GM23248 (cell line): ENCODE data around the gene PPY. TPM values are rescaled to one million over a fixed set of nuclear protein-coding genes. Genes with fewer than 3 reads are reported as not detected.
"Not testable (repeated sequence)": the region's sequence is repeated elsewhere in the genome, so short reads cannot be mapped to it uniquely, and the experiment has no call there.

Experiments used
- DNase-seq: peaks from one replicate; pipeline ENCODE4 v3.0.0-alpha.2; 2015
- H2AFZ ChIP-seq: fragments of 200-600 bp; sonication (generic); 2 replicates; pipeline ENCODE4 v1.6.1; 2016; ENCODE audit warnings: antibody characterized with exemption
- H3F3A ChIP-seq: fragments of 200-600 bp; sonication (generic); 2 replicates; pipeline ENCODE4 v1.6.1; 2016; ENCODE audit warnings: mild to moderate bottlenecking, antibody characterized with exemption, mixed run types; ENCODE audit not compliant: insufficient read depth
- H3K27ac ChIP-seq: fragments of 200-600 bp; sonication (generic); 2 replicates; pipeline ENCODE4 v1.5.1; 2016; ENCODE audit warnings: mild to moderate bottlenecking
- H3K27me3 ChIP-seq: fragments of 200-600 bp; sonication (generic); replicated peaks from 2 replicates; pipeline ENCODE4 v1.6.1; 2016; ENCODE audit warnings: mild to moderate bottlenecking; ENCODE audit not compliant: insufficient read depth
- H3K36me3 ChIP-seq: fragments of 200-600 bp; sonication (generic); 2 replicates; pipeline ENCODE4 v1.6.1; 2016; ENCODE audit warnings: low read depth, mild to moderate bottlenecking
- H3K4me1 ChIP-seq: fragments of 200-600 bp; sonication (generic); 2 replicates; pipeline ENCODE4 v1.6.1; 2016; ENCODE audit warnings: mild to moderate bottlenecking; ENCODE audit not compliant: insufficient read depth
- H3K4me2 ChIP-seq: fragments of 200-600 bp; sonication (generic); one replicate; pipeline ENCODE4 v1.6.1; 2016; ENCODE audit warnings: mild to moderate bottlenecking; ENCODE audit not compliant: unreplicated experiment
- H3K4me3 ChIP-seq: fragments of 200-600 bp; sonication (generic); 2 replicates; pipeline ENCODE4 v1.5.1; 2016; ENCODE audit warnings: mild to moderate bottlenecking
- H3K79me2 ChIP-seq: fragments of 200-600 bp; sonication (generic); 2 replicates; pipeline ENCODE4 v1.6.1; 2016; ENCODE audit warnings: mild to moderate bottlenecking; ENCODE audit not compliant: insufficient read depth
- H3K9ac ChIP-seq: fragments of 200-600 bp; sonication (generic); 2 replicates; pipeline ENCODE4 v1.6.1; 2016; ENCODE audit warnings: mild to moderate bottlenecking
- H3K9me2 ChIP-seq: fragments of 200-600 bp; sonication (generic); 2 replicates; pipeline ENCODE4 v1.6.1; 2016; ENCODE audit warnings: mixed run types, mild to moderate bottlenecking, moderate library complexity; ENCODE audit not compliant: insufficient read depth
- H3K9me3 ChIP-seq: fragments of 200-600 bp; sonication (generic); one replicate; pipeline ENCODE4 v1.6.1; 2017; ENCODE audit warnings: low read depth
- H4K20me1 ChIP-seq: fragments of 200-600 bp; sonication (generic); 2 replicates; pipeline ENCODE4 v1.6.0; 2016; ENCODE audit not compliant: insufficient read depth
- EZH2 ChIP-seq: fragments of 200-600 bp; sonication (generic); IDR thresholded peaks from 2 replicates; pipeline ENCODE4 v1.6.1; 2018; ENCODE audit warnings: antibody characterized with exemption, mild to moderate bottlenecking; ENCODE audit not compliant: insufficient read depth, poor library complexity, severe bottlenecking
- EZH2phosphoT487 ChIP-seq: fragments of 200-600 bp; sonication (generic); IDR thresholded peaks from 2 replicates; pipeline ENCODE4 v1.6.1; 2018; ENCODE audit warnings: antibody characterized with exemption, moderate library complexity, mild to moderate bottlenecking, low read depth; ENCODE audit not compliant: insufficient read depth
- WGBS, 2 experiments: methylation state at CpG; one replicate each; pipeline ENCODE4 v1.1.6; 2015 to 2017; ENCODE audit warnings: low lambda C conversion rate in 2 of 2, low coverage in 1 of 2; ENCODE audit errors: missing lambda C conversion rate in 2 of 2; 5-methylcytosine and 5-hydroxymethylcytosine counted together
- in situ Hi-C: fragments of 300-500 bp; cut with MboI; formaldehyde crosslinking; loops from 2 replicates; pipeline ENCODE4 v1.15.0; 2020
- polyA plus RNA-seq: library from polyadenylated mRNA; unstranded; fragments of >200 nt; fragmentation: Nextera tagmentation; extraction: Ambion mirVana; gene quantifications from 2 replicates; pipeline ENCODE4 v1.2.1, GENCODE V29; 2016
- total RNA-seq: library from RNA; depleted of rRNA; stranded (reverse); fragments of >200 nt; shearing (Covaris generic); gene quantifications from 2 replicates; pipeline ENCODE4 v1.2.3, GENCODE V29; 2014

Gene PPY
- total and polyA plus RNA-seq, 2 experiments from 2014 or later = not detected

- H3K27ac ChIP-seq = no peak overlapping the region
- H3K27me3 ChIP-seq = peaks cover 24% of the 10 kb centered on the region
- TF ChIP-seq EZH2 = no peak
- no peak for TF ChIP-seq EZH2phosphoT487
- no peaks in the 10 kb centered on the region for H4K20me1 ChIP-seq
- in situ Hi-C loops = no loop called here
- DNase-seq = no peak
- no peak overlapping the region for H3K4me3 ChIP-seq
- H3F3A ChIP-seq = no peaks in the 10 kb centered on the region
- H2AFZ ChIP-seq = no peak overlapping the region
- 94 to 95% methylated on average over 1 of the region's 1 CpG for WGBS, 2 experiments
- H3K4me2 ChIP-seq = no peak overlapping the region
- no peaks in the 10 kb centered on the region for H3K79me2 ChIP-seq
- H3K9me2 ChIP-seq = no peaks in the 10 kb centered on the region
- H3K4me1 ChIP-seq = no peaks in the 10 kb centered on the region
- no peaks in the 10 kb centered on the region for H3K36me3 ChIP-seq
- H3K9me3 ChIP-seq = no peaks in the 10 kb centered on the region
- H3K9ac ChIP-seq = no peak overlapping the region
Measured at GRCh38 chr17:43928609-43929008, 13.7 kb downstream of the PPY start.

DNA sequence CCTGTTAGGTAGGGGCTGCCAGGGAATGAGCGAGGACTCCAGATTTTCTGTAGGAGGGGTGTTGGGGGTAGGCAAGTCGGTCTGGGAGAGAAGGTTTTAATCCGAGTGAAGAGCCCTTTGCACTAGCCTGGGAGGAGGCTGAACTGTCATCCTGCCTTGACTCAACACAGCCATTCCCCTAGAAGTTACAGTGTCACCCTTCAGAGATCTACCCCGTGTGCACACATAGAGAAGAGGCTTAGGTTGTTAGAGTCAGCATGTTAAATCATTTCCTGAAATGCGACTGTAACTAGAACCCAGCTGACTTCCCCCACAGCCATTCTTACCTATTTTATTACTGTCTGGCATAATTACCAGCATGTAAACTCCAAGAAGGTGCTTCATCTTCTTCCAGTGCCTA is 14.3 kb downstream of the PPY start:
- H3K9me3 ChIP-seq, H3F3A ChIP-seq, DNase-seq, H3K79me2 ChIP-seq, in situ Hi-C loops, H3K36me3 ChIP-seq, H3K27ac ChIP-seq, H4K20me1 ChIP-seq, H3K9ac ChIP-seq, H3K4me1 ChIP-seq, H3K9me2 ChIP-seq: not testable (repeated sequence)
- H3K4me2 ChIP-seq = peak overlapping the region; percentile 36
- peaks cover 24% of the 10 kb centered on the region for H3K27me3 ChIP-seq
- 40 to 41% methylated on average over 5 of the region's 5 CpGs for WGBS, 2 experiments
- peak overlapping the region; percentile 62; the same call in 1 of the 2 replicates for H2AFZ ChIP-seq
- H3K4me3 ChIP-seq = peak overlapping the region; percentile 47; the same call in 1 of the 2 replicates

DNA sequence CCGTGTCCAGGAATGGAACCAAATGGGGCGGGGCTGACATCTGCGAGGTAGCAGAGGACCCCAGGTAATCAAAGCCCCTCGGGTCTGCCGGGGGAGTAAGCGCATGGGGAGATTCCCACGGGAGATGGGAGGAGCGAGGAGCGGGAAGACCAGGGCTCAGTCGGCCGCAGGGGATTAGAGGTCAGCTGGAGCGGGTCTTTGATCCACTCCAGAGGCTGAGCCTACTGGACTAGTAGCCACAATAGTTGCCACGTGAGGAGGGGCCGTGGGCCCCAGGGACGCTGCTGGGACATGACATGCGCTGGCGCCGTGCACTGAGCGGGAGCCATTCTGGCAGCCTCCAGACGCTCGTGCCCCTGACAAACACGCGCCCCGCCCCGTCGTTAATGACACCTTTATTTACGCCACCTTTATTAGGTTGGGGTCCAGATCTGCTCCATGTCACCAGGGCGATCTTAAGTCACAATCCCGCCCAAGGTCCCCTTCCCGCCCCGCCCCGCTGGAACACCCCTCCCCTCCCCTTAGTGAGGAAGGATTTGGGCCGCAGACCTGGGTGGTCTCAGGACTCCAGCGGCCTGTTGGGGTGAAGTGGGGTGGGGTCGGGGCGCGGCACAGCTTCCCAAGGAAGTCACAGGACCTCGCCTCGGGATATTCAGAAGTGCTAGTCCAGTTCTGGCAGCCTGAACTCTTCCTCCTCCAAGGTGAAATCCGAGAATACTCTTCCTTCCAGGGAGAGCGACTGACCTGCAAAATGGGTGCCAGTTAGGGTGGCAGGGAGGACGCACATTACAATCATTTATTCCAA is 15.0 kb downstream of the PPY start:
- Histone ChIP-seq H4K20me1 (no peaks in the 10 kb centered on the region), H3K27me3 (peaks cover 24% of the 10 kb centered on the region), H2AFZ (peak overlapping the region; percentile 62; the same call in 1 of the 2 replicates), H3F3A (no peaks in the 10 kb centered on the region), H3K79me2 (no peaks in the 10 kb centered on the region), H3K9me2 (no peaks in the 10 kb centered on the region), H3K27ac (no peak overlapping the region), H3K4me3 (peak overlapping the region; percentile 47), H3K9ac (no peak overlapping the region), H3K36me3 (no peaks in the 10 kb centered on the region), H3K4me1 (no peaks in the 10 kb centered on the region), H3K4me2 (peak overlapping the region; percentile 36), H3K9me3 (no peaks in the 10 kb centered on the region)
- in situ Hi-C loops = no loop called here
- DNase-seq = peak; percentile 36
- no peak for TF ChIP-seq EZH2phosphoT487
- TF ChIP-seq EZH2 = no peak
- 6 to 7% methylated on average over 30 to 41 of the region's 42 CpGs for WGBS, 2 experiments

DNA sequence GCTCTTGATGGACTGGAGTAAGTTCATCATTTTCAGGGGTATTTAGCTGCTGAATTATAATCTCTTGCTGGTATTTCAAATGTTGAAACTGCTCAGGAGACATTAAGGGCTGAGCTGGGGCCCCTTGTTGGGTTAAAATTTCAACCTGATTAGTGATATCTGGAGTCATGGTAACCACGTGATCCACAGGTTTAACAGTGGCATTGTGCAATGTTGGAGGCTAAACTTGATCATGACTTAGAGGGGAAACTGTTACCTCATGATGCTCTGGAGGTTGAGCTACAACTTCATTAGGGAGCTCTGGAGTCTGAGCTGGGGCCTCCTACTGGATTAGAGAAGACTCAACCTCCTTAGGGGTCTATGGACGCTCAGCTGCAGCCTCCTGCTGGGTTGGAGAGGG is 17.7 kb downstream of the PPY start:
- Histone ChIP-seq H3K79me2 (no peaks in the 10 kb centered on the region), H2AFZ (no peak overlapping the region), H4K20me1 (no peaks in the 10 kb centered on the region), H3F3A (no peaks in the 10 kb centered on the region), H3K4me3 (no peak overlapping the region), H3K27ac (no peak overlapping the region), H3K4me2 (no peak overlapping the region), H3K27me3 (peaks cover 24% of the 10 kb centered on the region), H3K9me3 (no peaks in the 10 kb centered on the region), H3K9me2 (no peaks in the 10 kb centered on the region), H3K36me3 (no peaks in the 10 kb centered on the region), H3K9ac (no peak overlapping the region), H3K4me1 (no peaks in the 10 kb centered on the region)
- TF ChIP-seq EZH2 = no peak
- no peak for DNase-seq
- in situ Hi-C loops = no loop called here
- WGBS, 2 experiments = 51 to 63% methylated on average over 2 of the region's 2 CpGs

DNA sequence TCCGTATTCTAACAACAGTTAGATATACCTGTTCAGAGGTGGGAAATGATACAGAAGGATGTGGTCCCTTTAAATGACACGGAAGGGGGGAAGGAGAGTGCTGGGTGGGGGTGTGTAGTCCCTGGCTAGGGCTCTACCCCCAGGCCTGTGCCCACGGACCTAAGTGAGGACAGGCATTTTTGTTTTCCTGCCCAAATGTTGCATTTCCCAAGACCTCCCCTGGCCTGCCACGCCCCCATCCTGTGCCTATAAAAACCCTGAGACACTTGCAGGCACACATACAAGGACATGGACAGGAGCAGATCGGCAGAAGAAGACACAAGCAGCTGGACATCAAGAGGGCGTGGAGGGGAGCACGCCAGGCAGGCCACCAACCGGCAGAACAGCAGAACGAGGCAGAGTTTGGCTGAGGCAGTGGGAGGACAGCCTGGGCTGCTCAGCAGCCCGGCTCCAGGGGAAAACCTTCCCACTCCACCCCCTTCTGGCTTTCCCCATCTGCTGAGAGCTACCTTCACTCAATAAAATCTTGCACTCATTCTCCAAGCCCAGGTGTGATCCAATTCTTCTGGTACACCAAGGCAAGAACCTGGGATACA is 21.7 kb downstream of the PPY start:
- Histone ChIP-seq H3K9me2 (no peaks in the 10 kb centered on the region), H3K27me3 (peaks cover 3% of the 10 kb centered on the region; the same call in 1 of the 2 replicates), H3K36me3 (no peaks in the 10 kb centered on the region), H3F3A (no peaks in the 10 kb centered on the region), H4K20me1 (no peaks in the 10 kb centered on the region), H3K9me3 (no peaks in the 10 kb centered on the region), H3K4me1 (no peaks in the 10 kb centered on the region), H3K4me2 (no peak overlapping the region), H3K4me3 (no peak overlapping the region), H3K79me2 (no peaks in the 10 kb centered on the region), H3K27ac (no peak overlapping the region), H3K9ac (no peak overlapping the region), H2AFZ (no peak overlapping the region)
- WGBS, 2 experiments = 63 to 64% methylated on average over 10 of the region's 10 CpGs
- TF ChIP-seq EZH2phosphoT487 (no peak), EZH2 (no peak)
- DNase-seq = no peak
- in situ Hi-C loops = no loop called here
